Measurements from ENCODE around the gene BBS2.

The BBS2 gene

GRCh38 chr16:56519459-56520250, at the start of gene BBS2:
Gene BBS2, minus strand, starts transcription at chr16:56520024. Its CDS starts 162 bp downstream, at chr16:56519862.
- no peak for TF ChIP-seq CSDC2 (CRISPR knock-in tag; IDR thresholded peaks at IDR 0.05)
- TF ChIP-seq ZFP3 (CRISPR knock-in tag; IDR thresholded peaks at IDR 0.05) = 0 out of 2 replicates have a peak, but pooled peaks have one; percentile 16
- ATAC-seq = peak; percentile 97

GRCh38 chr16:56564793-56565477, 45.1 kb upstream of the BBS2 start, which contains the start of gene MT4:
Gene MT4, plus strand, starts transcription at chr16:56565073. Its CDS starts 56 bp downstream, at chr16:56565129.
- no peak for ATAC-seq
- TF ChIP-seq ZNF70 (CRISPR knock-in tag; IDR thresholded peaks at IDR 0.05) (no peak), ARNTL (CRISPR knock-in tag; IDR thresholded peaks at IDR 0.05; ENCODE audit: borderline replicate concordance, low read depth) (no peak), ISL1 (CRISPR knock-in tag; IDR thresholded peaks at IDR 0.05) (no peak), CREB5 (CRISPR knock-in tag; IDR thresholded peaks at IDR 0.05; ENCODE audit: low read depth) (no peak), ZNF8 (CRISPR knock-in tag; IDR thresholded peaks at IDR 0.05) (no peak), ZC3H10 (CRISPR knock-in tag; IDR thresholded peaks at IDR 0.05) (no peak), ZNF565 (CRISPR knock-in tag; conservative IDR thresholded peaks at IDR 0.05; ENCODE audit: low read depth) (no peak), TOX (CRISPR knock-in tag; IDR thresholded peaks at IDR 0.05; ENCODE audit: borderline replicate concordance) (no peak), OSR1 (CRISPR knock-in tag; IDR thresholded peaks at IDR 0.05) (no peak)

- TF ChIP-seq OSR1 (CRISPR knock-in tag; IDR thresholded peaks at IDR 0.05) (no peak), CSRNP3 (CRISPR knock-in tag; IDR thresholded peaks at IDR 0.05) (no peak), POU6F1 (CRISPR knock-in tag; IDR thresholded peaks at IDR 0.05; ENCODE audit: borderline replicate concordance, low read depth) (no peak), SNAI2 (CRISPR knock-in tag; IDR thresholded peaks at IDR 0.05) (no peak), RARB (CRISPR knock-in tag; IDR thresholded peaks at IDR 0.05) (no peak), PATZ1 (CRISPR knock-in tag; IDR thresholded peaks at IDR 0.05; ENCODE audit: borderline replicate concordance) (no peak), TOX (CRISPR knock-in tag; IDR thresholded peaks at IDR 0.05; ENCODE audit: borderline replicate concordance) (no peak), ZNF8 (CRISPR knock-in tag; IDR thresholded peaks at IDR 0.05) (no peak), ZNF565 (CRISPR knock-in tag; conservative IDR thresholded peaks at IDR 0.05; ENCODE audit: low read depth) (no peak)
- no peak for ATAC-seq
Observed at GRCh38 chr16:56561126-56561525, 41.3 kb upstream of the BBS2 start.

- no peak for ATAC-seq
- TF ChIP-seq ARNTL (CRISPR knock-in tag; IDR thresholded peaks at IDR 0.05; ENCODE audit: borderline replicate concordance, low read depth) = no peak
- no peak for TF ChIP-seq ZFP30 (CRISPR knock-in tag; IDR thresholded peaks at IDR 0.05)
- TF ChIP-seq TOX (CRISPR knock-in tag; IDR thresholded peaks at IDR 0.05; ENCODE audit: borderline replicate concordance) = no peak
- TF ChIP-seq ZC3H10 (CRISPR knock-in tag; IDR thresholded peaks at IDR 0.05) = no peak
Observed at GRCh38 chr16:56560447-56560846, 40.6 kb upstream of the BBS2 start.

- no peak for TF ChIP-seq ISL1 (CRISPR knock-in tag; IDR thresholded peaks at IDR 0.05)
- no peak for TF ChIP-seq CSDC2 (CRISPR knock-in tag; IDR thresholded peaks at IDR 0.05)
- TF ChIP-seq ESRRG (CRISPR knock-in tag; IDR thresholded peaks at IDR 0.05) = no peak
- TF ChIP-seq TCF4 (CRISPR knock-in tag; IDR thresholded peaks at IDR 0.05; ENCODE audit: borderline replicate concordance) = no peak
- ATAC-seq = no peak
Observed at GRCh38 chr16:56559109-56559508, 39.3 kb upstream of the BBS2 start.
